ENCODE data around the gene HSF5. TPM values are rescaled to one million over a fixed set of nuclear protein-coding genes. Genes with fewer than 3 reads are reported as not detected.

The HSF5 gene
- total and polyA plus RNA-seq, 10 donors: 0.57 to 1.7 (median 1.2) TPM

GRCh38 chr17:58432806-58433573 is 55.2 kb downstream of the HSF5 start:
- Histone ChIP-seq H3K4me1 (no peaks in the 10 kb centered on the region), H3K36me3 (no peaks in the 10 kb centered on the region), H3K4me3 (no peak overlapping the region), H3K9me3 (no peaks in the 10 kb centered on the region), H3K27ac (no peak overlapping the region), H3K27me3 (replicated peaks in 1 of 7) (no peaks in the 10 kb centered on the region)
- TF ChIP-seq POLR2AphosphoS5 (IDR thresholded peaks at IDR 0.05) (no peak), POLR2A (IDR thresholded peaks at IDR 0.05) (no peak), CTCF (IDR thresholded peaks at IDR 0.05 in 8 of 11, conservative IDR thresholded peaks at IDR 0.05 in 3 of 11) (no peak)
- intact Hi-C loops (cut with DNase I; ENCODE audit: low total_unique reads): no loop called here
- 81 to 92% (median 92%) methylated on average over 7 of the region's 7 CpGs for WGBS, 5 donors
- DNase-seq: no peak

DNA sequence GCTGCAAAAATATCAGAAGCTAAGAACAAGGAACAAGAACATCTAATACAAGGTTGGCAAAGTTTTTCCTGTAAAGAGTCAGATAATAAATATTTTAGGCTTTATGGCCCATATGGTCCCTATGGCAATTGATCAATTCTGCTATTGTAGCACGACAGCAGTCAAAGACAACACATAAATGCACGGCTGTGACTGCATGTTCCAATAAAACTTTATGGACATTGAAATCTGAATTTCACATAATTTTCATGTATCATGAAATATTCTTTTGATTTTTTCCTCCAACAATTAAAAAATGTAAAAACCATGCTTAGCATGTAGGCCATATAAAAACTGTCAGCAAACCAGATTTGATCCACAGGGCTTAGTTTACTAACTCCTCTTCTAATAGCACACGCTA is 60.4 kb downstream of the HSF5 start:
- 89 to 98% (median 95%) methylated on average over 3 of the region's 3 CpGs for WGBS, 5 donors
- H3K9me3 ChIP-seq: no peaks in the 10 kb centered on the region
- intact Hi-C loops (cut with DNase I; ENCODE audit: low total_unique reads): no loop called here
- H3K4me1 ChIP-seq: no peaks in the 10 kb centered on the region
- H3K27me3 ChIP-seq (replicated peaks in 1 of 7): no peaks in the 10 kb centered on the region
- H3K27ac ChIP-seq: no peak overlapping the region
- DNase-seq: no peak
- no peaks in the 10 kb centered on the region for H3K36me3 ChIP-seq
- no peak overlapping the region for H3K4me3 ChIP-seq
- no peak for TF ChIP-seq POLR2A (IDR thresholded peaks at IDR 0.05)
- TF ChIP-seq POLR2AphosphoS5 (IDR thresholded peaks at IDR 0.05): no peak
- no peak for TF ChIP-seq CTCF (IDR thresholded peaks at IDR 0.05 in 8 of 11, conservative IDR thresholded peaks at IDR 0.05 in 3 of 11)

GRCh38 chr17:58421711-58422110 is 66.5 kb downstream of the HSF5 start:
- 55 to 81% (median 65%) methylated on average over 1 of the region's 1 CpG for WGBS, 5 donors
- intact Hi-C loops (cut with DNase I; ENCODE audit: low total_unique reads): no loop called here
- no peak for DNase-seq

More at GRCh38 chr17:58421711-58422110, 66.5 kb downstream of the HSF5 start:
- H3K36me3 ChIP-seq: no peaks in the 10 kb centered on the region
- no peak overlapping the region for H3K4me3 ChIP-seq
- H3K27me3 ChIP-seq (replicated peaks in 1 of 7): no peaks in the 10 kb centered on the region
- H3K4me1 ChIP-seq: peaks cover 0 to 19% (median 14%) of the 10 kb centered on the region in 6 donors
- H3K27ac ChIP-seq: no peak overlapping the region
- TF ChIP-seq POLR2AphosphoS5 (IDR thresholded peaks at IDR 0.05) (no peak), POLR2A (IDR thresholded peaks at IDR 0.05) (no peak), CTCF (IDR thresholded peaks at IDR 0.05 in 8 of 11, conservative IDR thresholded peaks at IDR 0.05 in 3 of 11) (no peak)
- no peaks in the 10 kb centered on the region for H3K9me3 ChIP-seq

Measured in spleen (tissue), 11 donors.